ENCODE measurements around the gene OGFR.

Gene OGFR

DNA sequence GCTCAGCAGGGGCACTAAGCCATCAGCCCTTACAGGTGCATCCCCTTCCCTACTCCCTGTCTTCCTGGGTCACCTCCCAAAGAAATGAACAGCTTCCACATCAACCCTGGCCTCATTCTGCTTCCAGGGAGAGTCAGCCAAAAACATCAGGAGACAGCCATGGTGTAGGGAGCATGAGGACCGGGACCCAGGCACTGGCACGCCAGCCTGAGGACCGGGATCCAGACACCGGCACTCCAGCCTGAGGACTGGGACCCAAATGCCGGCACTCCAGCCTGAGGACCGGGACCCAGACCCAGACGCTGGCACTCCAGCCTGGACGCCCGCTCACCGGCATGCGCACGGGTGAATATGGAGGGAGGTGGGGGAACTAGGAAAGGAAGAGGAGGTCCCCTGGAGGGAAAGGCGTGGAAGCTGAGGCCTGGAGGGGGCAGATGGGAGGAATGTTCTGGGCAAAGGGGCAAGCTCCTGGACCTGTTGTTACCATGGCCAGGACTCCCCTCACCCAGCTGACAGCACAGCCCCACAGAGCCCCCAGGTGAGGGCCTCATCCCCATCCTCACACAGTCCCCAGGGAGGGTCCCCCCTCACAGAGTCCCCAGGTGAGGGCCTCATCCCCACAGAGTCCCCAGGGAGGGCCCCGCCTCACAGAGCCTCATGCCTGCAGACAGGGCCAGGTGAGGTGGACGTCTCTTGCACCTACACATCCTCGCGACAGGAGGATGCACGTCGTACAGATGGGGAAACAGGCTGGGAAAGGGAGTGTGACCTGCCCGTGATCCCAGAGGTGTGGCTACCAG, 34.3 kb upstream of the OGFR start:
- DNase-seq (ENCODE audit: low spot score): no peak

DNA sequence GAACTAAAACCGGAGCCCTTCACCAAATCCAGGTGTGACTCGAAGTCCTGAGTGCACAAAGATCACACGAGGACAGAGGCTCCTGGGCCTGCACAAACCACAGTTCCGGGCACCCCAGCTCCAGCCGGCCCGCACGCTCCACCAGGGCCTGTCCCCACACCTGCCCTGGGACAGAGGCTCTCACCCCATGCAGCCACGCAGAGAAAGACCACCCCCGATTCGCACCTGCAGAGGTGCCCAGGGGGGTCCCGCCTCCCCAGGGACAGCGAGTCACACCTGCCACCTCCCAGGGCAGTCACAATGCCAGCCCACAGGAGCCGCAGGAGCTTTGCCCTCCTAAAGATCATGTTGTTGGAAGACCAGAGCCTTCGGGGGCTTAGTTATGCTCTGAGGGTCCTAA, 33.7 kb upstream of the OGFR start:
- no peak for DNase-seq (ENCODE audit: low spot score)

DNA sequence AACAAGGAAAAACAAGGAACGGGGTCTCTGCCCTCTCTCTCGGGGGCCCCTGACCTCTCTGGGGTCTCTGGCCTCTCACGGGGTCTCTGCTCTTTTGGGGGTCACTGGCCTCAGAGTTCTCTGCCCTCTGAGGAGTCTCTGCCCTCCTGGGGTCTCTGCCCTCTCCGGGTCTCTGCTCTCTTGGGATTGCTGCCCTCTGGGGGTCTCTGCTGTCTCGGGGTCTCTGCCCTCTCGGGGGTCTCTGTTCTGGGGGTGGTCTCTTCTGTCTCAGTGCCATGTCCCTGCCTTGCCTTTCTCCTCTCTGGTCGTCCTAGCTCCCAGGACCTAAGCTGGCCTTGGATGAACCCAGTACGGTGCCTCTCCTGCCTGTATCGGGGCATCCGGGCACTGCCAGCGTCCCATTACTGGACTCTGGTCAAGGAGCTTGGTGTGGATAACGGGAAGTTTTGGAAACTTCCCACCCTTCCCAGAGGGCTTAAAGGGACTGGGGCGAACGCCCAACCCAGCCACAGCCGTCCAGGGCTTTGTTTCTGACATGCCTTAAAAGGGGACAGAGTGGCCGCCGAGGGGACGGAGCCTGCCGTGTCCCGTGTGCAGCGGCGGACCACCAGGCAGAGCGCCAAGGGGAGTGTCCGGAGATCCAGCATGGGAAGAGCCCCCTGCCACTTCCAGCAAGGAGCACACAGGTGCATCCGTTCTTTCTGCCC, 33.1 kb upstream of the OGFR start:
- no peak for DNase-seq (ENCODE audit: low spot score)

DNA sequence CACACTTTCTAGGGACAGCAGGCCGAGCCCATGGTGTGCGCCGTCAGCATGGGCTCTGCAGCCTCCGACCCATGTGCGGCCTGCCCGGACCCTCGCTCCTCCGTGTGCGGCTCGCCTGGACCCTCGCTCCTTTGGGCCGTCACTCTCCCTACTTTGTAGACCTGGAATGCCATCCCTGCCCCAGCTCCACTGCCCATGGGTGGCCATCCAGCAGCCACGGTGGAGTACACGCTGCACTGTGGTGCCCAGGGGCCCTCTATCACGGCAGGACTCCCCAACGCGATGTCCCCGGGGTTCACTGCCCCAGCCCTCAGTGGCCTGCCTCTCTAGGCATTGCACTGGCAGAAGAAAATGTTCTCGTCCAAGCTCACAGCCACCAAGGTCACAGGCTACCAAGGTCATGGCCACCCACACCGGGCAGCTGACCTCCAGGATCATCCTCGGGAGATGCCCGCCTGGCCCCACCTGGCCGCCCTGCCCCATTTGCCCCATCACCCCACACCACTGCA, 32.5 kb upstream of the OGFR start:
- DNase-seq (ENCODE audit: low spot score): no peak

DNA sequence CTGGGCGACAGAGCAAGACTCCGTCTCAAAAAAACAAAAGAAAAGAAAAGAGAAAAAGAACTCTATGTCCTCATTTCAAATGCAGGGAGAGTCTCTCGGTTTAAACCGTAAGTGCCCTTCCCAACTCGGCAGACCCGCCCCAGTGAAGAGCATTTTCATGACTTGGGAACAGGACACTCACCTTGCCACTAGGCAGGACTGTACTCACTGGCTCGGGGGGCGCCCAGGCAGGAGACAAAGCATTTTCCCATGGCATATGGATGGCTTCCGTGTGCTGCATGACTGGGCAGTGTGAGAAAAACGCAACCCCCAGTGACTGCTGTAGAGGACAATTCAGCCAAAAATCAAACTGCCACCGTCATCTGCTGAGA, 32.0 kb upstream of the OGFR start:
- DNase-seq (ENCODE audit: low spot score): no peak

DNA sequence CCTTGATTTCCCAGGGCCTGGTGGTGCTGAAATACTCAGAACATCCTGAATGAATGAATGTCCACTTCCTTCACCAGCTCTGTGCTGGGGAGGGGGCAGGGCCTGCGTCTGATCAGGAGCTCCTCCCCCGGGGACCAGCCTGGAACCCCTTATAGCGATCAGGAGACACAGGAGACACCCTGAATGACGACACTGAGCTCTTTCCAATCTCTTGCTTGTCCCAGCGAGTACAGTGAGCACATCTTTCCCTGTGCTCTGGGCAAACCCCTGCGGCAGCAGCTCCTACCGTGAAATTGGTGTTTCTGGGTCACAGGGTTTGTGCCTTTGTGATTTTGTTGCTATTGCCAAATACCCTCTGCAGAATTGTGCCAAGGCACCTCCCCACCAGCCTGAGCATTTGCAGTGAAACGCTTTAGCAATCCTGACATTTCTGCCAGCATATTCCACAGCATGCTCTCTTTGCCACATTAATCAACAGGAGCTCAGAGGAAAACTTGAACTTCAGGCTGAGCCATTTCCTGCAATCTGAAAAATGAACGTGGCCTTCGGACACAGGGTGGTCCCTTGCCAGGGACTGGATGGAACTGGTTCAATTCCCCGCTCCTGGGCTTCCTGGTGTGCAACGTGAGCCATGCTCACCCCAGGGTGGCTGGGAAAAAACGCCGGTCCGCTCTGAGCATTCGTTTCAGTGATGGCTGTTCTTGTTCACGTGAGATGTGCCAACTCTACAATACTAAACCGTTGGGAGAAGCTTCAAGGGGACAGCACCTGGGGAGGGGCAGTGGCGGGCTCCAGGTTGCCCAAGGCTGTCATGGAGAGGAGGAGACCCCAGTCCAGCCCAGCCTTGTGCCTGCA, 31.4 kb upstream of the OGFR start:
- no peak for DNase-seq (ENCODE audit: low spot score)

DNA sequence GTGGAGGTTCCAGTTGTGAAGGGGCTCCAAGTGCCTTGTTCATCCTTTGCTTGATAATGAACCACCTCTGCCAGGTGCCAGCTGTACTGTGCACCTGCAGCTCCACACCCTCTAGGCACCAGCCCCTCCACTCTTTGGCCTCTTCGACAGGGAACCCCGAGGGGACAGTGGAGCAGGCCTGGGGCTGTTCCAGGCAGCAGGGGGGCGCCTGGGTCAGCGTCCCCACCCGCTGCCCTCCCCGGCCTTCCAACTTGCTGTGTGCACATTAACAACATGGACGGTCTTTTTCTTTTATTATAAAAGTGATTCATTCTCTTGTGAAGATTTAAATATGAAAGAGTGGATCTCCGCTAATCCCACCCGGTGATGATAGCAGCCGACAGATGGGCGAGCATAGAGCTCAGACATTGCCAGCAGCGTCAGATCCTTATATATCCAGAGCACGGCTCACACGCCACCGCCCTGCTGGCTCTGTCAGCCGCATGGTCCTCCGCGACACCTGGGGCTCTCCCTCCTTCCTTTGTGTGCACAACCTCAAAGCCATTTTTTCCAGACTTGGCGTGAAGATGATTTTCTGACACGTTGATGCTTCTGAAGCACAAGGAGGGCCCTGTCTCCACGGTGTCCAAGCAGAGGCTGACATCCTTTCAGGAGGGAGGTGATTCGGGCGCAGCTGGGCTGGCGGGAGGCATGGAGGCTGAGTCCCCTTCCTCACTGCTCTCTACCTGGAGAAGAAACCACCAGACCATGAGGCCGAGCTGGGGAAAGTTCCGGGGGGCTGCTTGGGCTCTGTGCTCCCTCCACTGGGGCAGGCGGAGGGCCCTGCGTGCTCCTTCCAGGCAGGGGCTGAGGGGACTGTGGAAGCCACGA, 30.6 kb upstream of the OGFR start:
- DNase-seq (ENCODE audit: low spot score): peak; percentile 85

DNA sequence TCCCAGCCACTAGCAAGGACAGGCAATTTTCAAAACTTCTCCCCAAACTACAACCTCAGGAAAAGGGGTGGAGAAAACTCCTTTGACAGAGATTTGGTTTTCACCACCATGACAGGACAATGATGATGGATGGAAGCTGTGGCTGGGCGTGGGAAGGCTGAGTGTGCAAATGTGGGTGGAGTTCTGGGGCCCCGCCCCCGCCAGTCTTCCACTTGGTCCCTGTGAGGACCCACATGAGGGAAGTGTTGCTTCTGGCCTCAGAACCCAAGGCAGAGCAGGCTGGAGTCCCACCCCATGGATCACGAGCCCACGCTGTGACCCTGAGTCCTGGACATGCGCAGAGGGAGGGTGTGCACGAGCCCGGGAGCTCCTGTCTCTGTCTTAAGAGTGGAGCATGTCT, 29.9 kb upstream of the OGFR start:
- no peak for DNase-seq (ENCODE audit: low spot score)

DNA sequence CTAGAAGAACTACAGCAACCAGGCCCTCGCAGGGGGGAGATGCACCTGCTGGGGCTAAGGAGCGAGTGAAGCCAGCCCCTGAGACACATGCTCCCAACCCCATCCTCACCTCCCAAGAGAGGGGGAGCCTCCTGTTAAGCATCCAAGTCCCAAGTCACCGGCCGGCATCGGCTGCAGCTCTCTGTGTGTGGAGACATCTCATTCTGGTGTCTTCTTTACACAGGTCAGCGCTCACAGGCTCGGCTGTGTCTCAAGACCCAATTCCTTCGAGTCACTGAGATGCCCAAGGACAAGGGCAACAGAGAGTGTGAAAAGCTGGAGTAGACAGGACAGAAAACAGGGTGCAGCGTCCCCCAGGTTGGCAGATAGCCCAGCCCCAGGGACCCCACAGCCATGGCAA, 29.4 kb upstream of the OGFR start:
- DNase-seq (ENCODE audit: low spot score): no peak

DNA sequence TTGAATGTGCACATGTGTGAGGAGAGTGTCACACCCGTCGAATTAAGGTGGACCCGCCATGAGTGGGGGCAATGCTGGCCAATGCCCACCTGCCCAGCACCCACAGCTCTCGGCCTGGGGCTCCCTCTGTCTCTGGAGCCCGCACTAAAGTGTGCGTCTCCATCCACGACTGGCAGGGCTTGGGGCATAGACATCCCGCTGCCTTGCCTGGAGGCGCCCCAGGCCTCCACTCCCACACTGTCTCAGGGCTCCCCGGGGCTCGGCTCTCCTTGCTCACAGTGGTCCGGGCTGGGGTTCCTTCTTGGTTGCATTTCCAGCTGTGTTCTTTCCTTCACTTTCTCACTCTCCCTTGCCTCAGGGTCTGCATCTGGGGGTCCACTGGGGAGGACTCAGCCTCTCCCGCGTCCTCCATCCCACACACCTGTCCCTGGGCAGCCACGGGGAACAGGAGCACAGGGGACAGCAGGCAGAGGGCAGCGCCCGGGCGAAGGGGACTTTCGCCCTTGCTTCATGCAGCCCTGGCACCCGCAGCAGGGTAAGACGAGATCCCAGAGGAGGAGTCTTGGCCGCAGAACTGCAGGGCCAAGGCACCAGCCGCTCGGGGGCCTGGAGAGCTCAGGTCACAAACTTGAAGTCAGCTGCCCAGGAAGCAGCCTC, 28.5 kb upstream of the OGFR start:
- no peak for DNase-seq (ENCODE audit: low spot score)

DNA sequence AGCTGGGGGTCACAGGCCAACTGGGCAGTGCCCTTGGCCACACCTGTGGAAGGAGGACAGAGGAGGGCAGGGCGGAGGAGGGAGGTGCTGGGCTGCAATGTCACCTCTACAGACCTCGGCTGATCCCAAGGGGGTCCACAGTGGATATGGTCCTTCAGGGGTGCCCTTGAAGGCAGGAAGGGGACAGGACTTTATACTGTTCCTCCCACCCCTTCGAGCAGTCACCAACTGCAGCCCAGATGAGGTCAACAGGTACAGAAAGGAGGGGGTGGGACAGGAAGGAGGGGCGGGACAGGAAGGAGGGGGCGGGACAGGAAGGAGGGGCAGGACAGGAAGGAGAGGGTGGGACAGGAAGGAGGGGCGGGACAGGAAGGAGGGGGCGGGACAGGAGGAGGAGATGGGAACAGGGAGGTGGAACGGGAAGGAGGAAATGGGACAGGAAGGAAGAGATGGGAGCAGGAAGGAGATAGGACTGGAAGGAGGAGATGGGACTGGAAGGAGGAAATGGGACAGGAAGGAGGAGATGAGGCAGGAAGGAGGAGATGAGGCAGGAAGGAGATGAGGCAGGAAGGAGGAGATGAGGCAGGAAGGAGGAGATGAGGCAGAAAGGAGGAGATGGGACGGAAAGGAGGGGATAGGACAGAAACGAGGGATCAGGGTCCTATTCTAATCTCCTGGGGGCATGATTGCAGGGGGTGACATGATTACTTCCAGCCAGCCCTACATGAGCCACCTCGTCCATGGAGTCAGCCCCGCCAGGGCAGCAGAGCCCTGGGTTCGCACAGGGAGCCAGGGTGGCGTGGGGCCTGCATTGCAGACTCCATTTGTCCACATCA, 27.7 kb upstream of the OGFR start:
- DNase-seq (ENCODE audit: low spot score): peak; percentile 75

DNA sequence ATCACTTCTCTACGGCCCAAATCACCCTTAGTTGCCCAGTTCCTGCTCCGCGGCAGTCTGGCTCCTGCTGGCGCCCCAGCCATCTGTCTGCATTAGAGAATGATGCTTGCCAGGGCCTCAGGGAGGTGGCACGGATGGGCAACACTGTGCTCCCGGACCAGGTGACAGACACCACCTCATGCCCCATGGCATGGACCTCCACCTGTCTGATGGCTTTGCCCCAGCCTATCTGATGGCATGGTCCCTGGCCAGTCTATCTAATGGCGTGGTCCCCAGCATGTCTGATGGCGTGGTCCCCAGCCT, 27.2 kb upstream of the OGFR start:
- no peak for DNase-seq (ENCODE audit: low spot score)

DNA sequence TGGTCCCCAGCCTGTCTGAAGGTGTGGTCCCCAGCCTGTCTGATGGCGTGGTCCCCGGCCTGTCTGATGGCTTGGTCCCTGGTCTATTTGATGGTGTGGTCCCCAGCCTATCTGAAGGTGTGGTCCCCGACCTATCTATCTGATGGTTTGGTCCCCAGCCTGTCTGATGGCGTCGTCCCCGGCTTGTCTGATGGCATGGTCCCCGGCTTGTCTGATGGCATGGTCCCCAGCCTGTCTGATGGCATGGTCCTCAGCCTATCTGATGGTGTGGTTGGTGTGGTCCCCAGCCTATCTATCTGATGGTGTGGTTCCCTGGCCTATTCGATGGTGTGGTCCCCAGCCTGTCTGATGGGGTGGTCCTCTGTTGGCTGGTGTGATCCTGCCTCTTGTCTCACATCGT, 26.6 kb upstream of the OGFR start:
- DNase-seq (ENCODE audit: low spot score): no peak

DNA sequence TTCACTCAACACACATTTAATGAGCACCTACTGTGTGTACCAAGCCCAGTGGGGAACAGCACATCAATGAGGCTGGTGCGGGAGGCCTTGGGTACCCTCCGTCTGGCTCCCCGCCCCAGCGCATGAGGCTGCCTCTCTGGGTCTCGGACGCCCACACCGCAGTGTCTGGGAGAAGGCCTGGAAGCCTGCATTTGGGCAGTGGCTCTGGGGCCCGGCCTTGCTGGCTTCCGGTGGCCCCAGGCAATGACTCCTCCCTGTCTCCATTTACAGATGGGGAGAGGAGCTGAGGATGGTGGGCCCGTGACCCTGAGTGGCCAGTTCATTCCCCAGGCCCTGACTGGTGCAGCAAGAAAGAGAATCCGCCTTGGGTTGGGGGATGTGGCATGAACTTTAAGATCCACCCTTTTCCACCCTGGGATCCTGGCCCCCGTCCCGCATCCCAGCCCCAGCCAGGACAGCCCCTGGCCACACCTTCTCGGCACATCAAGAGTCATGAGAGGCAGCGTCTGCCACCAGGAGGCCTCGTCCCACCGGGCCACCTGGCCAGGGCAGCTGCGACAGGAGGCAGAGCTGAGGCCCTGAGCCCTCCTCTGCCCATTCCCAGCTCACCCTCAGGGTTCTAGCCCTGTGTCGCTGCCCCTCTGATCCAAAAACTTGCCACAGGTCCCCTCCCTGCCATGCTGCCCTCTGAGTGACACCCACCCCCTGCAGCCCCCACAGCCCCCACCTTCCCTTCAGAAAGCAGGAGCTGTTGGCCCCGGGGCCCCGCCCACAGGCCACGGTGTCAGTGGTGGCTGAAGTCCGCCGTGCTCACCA, 25.8 kb upstream of the OGFR start:
- DNase-seq (ENCODE audit: low spot score): no peak

DNA sequence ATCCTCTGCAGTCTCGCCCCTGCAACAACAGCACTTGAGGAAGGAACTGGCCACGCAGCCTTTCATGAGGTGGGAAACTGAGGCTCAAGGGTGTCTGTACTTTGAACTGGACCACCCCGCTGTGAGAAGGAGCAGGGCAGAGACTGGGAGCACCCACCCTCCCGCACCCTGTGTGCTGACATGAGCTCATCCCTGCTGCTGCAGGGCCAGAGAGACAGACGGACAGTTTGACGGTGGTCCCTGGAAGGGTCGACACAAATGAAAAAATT, 25.3 kb upstream of the OGFR start:
- DNase-seq (ENCODE audit: low spot score): no peak

DNA sequence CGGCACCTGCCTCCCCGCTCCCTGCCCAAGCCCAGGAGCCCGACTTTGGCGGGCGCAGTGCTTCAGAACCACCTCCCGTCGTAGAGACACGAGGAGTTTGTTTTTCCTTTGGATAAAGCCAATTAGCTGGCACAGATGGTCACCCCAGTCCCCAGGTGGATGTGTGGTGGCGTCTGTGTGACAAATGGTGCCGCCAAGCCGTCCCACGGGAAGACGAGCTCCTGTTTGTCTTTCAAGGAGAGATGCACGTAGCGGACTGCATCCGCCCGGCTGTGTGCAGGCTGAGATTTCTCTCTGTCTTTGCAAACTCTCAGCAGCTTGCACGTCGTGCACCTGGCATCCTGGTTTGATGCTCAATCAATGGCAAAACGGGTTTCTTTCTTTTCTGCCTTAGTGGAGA, 24.4 kb upstream of the OGFR start:
- peak; percentile 84 for DNase-seq (ENCODE audit: low spot score)

DNA sequence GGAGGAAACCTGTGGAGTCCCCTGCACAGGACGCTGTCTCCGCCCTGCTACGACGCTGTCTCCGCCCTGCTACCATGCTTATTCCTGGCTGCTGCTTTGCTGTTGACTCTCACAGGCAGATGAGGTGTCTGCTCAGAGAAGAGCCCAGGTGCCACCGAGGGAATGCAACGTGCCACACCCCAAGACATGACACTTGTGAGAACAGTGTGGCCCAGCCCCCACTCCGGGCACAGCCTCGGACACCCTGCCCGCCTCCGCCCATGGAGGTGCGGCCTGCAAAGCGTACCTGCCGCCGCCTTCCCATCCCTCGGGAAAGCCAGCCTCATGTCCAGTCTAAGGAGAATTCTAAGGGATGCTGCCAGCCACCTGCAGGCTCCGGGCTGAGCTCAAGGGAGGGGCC, 23.9 kb upstream of the OGFR start:
- peak; percentile 63 for DNase-seq (ENCODE audit: low spot score)

DNA sequence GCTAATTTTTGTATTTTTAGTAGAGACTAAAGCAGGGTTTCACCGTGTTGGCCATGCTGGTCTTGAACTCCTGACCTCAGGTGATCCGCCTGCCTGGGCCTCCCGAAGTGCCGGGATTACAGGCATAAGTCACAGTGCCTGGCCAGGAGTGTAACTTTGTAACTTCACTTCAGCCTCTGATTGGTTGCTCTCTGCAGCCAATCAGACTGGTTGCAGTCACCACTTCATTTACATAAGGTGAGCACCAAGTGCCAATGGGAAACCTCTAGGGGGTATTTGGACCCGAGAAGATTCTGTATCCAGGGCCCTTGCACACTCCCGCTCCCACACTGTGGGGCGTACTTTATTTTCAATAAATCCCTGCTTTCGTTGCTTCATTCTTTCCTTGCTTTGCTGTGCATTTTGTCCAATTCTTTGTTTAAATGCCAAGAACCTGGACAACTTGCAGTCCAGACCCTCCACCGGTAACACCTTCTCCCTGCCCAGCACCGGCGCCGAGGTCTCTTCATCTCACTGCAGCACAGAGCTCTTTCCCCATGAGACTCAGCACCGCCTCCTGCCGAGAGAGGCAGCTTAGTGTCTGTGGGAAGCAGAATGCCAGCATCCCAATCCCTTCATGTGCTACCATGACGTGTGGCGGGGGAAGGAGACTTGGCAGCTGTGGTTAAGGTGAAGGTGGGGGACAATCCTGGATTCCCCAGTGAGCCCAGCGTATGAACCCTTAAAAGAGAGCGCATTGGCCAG, 22.3 kb upstream of the OGFR start:
- peak; percentile 69 for DNase-seq (ENCODE audit: low spot score)

DNA sequence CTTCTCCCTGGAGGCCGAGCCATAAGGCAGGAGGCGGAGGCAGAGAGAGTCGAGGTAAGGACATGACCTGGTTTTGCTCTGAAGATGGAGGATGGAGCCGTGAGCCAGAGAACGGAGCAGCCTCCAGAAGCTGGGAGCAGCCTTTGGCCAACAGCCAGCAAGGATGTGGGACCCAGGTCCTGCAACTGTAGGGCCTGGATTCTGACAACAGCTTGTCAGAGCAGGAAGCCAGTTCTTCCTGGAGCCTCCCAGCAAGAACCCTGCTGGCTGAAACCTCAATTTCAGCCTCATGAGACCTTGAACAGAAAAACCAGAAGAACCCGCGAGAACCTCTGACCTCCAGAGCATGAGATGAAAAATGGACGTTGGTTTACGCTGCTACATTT, 21.7 kb upstream of the OGFR start:
- DNase-seq (ENCODE audit: low spot score): no peak
